Activated CD4-positive, alpha-beta T cell treated with anti-CD3 and anti-CD28 coated beads for 24 hours (primary cell): ENCODE data around the gene MPHOSPH9.

Source experiments
- DNase-seq, 2 donors: peaks; one replicate each; pipeline ENCODE4 v3.0.0-alpha.2; 2020; ENCODE audit warnings: low read depth in 2 of 2

The MPHOSPH9 gene, protein sequence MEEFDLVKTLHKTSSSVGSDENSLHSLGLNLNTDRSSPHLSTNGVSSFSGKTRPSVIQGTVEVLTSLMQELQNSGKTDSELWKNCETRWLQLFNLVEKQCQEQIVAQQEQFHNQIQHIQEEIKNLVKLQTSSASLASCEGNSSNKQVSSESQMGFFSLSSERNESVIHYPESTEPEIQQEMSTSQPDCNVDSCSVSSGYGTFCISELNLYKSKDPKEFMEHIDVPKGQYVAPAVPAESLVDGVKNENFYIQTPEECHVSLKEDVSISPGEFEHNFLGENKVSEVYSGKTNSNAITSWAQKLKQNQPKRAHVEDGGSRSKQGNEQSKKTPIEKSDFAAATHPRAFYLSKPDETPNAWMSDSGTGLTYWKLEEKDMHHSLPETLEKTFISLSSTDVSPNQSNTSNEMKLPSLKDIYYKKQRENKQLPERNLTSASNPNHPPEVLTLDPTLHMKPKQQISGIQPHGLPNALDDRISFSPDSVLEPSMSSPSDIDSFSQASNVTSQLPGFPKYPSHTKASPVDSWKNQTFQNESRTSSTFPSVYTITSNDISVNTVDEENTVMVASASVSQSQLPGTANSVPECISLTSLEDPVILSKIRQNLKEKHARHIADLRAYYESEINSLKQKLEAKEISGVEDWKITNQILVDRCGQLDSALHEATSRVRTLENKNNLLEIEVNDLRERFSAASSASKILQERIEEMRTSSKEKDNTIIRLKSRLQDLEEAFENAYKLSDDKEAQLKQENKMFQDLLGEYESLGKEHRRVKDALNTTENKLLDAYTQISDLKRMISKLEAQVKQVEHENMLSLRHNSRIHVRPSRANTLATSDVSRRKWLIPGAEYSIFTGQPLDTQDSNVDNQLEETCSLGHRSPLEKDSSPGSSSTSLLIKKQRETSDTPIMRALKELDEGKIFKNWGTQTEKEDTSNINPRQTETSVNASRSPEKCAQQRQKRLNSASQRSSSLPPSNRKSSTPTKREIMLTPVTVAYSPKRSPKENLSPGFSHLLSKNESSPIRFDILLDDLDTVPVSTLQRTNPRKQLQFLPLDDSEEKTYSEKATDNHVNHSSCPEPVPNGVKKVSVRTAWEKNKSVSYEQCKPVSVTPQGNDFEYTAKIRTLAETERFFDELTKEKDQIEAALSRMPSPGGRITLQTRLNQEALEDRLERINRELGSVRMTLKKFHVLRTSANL

DNA sequence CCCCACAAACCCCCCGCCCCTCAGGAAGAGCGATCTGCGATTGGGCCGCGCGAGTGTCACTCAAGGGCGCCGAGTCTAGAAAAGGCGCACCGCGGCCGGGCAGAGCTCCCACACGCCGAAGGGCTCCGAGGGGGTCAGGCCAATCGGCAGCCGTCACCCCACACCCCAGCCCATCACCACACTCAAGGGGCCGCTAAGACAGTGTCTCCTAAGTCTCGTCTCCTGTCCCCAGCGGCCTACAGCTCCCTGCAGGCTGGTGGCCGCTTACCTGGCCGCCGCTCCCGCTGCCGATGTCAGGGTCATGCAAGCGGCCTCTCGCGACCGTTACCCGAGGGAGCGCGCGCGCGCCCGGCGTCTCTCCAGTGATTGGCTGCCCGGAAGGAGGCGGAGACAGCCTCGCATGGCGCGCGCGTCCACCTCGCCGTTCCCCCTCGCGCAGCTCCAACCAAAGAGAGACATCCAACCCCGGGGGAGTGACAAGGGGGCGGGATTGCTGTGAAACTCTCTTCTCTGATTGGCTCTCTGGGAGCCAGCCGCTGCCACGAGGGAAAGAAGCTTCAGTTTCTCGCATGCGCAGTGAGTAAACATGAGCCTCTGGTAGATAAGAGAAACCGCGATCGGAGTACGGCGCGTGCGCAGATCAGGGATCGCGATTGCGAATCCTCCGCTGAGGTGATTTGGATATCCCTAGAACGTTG lies at the start of gene MPHOSPH9, which contains the start of gene MTRFR:
MPHOSPH9 (minus strand) TSS at position 335 of the 698 bp plus-strand sequence. CDS start 2,777 bp downstream, outside the sequence.
MTRFR (plus strand) TSS at position 630 of the 698 bp plus-strand sequence. CDS start 20,239 bp downstream, outside the sequence.
- DNase-seq = peak; percentile 95 to 96

DNA sequence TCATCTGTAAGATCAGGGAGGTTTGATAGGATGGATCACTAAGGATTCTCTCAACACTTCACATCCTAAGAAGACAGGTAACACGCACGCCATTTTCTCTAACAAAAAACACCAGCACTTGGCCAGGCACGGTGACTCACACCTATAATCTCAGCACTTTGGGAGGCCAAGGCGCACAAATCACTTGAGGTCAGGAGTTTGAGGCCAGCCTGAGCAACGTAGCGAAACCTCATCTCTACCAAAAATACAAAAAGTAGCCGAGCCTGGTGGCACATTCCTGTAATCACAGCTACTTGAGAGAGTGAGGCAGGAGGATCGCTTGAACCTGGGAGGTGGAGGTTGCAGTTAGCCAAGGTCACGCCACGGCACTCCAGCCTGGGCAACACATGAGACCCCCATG lies 49.2 kb upstream of the MPHOSPH9 start:
- DNase-seq = no peak

DNA sequence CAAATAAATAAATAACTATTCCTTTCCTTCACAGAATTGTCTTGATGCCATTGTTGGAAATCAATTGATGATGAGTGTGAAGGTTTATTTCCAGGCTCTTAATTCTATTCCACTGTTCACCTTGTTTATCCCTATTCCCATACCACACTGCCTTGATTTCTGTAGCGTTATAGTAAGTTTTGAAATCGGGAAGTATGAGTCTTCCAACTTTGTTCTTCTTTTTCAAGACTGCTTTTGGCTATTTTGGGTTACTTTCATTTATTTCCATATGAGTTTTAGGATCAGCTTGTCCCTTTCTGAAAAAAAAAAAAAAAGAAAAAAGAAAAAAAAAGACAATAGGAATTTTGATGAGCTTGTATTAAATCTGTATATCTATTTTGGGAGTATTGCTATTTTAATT lies 48.0 kb upstream of the MPHOSPH9 start:
- DNase-seq = no peak

DNA sequence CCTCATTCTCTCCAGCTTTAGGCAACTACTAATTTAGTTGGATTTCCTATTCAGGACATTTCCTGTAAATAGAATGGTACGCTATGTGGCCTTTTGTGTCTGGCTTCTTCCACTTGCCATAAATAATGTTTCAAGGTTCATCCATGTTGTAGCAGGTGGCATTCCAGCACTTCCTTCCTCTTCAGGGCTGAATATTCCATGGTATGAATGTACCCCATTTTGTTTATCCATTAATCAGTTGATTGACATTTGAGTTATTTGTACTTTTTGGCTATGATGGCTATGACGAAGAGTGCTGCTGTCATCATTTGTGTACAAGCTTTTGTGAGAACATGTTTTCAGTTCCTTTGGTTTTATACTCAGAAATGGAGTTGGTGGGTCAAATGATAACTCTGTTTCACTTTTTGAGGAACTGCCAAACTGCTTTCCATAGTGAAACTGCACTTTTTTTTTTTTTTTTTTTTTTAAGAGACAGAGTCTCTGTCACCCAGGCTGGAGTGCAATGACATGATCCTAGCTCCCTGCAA lies 45.2 kb upstream of the MPHOSPH9 start:
- no peak for DNase-seq

DNA sequence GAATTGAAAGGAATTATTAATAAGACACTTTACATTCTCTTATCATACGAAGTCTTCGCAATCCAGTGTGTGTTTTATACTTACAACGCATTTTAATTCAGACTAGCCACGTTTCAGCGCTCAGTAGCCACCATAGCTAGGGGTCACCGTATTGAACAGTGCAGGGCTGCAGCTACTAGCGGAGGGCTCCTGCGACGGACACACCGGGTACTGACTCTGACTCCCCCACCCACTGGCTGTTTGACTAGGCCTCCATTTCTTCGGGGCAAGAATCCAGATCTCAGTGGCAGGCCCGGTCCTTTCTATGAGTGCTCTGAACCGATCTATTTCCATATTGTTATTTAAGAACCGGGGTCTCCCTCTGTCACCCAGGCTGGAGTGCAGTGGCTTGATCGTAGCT lies 40.2 kb upstream of the MPHOSPH9 start:
- no peak for DNase-seq

DNA sequence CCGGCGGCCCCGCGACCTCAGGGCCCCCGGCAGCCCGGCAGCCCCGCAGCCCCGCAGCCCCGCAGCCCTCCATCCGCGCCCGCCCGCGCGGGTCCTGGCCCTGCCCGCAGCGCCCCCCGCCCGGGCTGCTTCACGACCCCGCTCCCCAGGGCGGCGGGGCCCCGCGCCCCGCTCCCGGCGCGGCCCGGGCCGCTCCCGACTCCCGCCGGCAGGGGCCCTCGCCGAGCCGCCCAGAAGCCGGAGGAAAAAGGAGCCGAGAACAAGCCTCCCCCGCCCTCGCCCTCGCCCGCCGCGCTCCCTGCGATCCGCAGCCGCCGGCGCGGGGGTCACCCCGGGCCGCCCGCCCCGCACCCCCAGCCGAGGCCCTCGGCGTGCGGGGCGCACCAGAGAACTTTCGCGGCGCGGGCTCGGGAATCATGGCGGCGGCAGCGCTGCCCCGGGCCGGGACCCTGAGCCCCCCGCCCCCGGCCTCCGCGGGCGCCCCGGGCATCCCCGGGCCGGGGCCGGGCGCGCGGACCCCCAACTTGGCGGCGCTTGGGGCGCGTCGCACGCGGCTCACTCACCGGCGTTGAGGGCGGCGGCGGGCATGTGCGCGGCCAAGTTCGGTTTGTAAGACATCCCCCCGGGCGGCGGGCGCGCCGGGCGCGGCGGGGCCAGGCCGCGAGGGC lies 38.2 kb upstream of the MPHOSPH9 start:
- DNase-seq = peak; percentile 56 to 63

DNA sequence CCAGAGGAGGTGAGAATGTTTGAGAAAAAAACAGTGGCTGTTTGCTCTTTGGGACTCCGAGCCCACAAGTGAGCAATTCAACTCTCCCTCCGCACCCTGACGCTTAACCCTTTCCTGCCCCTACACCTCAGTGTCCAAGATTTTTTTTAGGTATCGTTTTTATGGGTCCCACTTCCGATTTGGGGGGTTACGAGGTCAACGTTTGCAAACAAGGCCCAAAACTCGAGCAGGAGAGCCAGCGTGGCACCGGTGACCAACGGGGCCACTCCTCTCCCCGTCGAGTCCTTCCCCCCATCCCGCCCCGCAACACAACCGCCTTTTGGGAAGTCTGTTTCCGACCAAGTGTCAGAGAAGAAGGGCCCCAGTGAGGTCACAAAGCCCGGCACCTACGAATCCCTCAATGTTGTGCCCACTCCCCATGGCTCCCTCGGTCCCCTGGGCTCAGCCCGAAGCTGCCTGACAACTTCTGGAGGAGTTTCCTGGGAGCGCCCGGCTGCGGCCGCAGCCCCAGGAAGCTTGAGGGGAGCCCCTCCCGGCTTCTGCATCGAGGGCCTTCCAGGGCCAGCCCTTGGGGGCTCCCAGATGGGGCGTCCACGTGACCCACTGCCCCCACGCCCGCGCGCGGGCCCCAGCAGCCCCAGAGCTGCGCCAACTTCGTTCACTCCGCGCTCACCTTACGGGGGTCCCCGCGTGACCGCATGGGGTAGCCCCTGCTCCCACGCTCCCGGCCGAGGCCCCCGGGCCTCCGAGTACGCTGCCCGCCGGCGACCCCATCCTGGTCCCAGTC lies 37.5 kb upstream of the MPHOSPH9 start:
- DNase-seq = no peak

DNA sequence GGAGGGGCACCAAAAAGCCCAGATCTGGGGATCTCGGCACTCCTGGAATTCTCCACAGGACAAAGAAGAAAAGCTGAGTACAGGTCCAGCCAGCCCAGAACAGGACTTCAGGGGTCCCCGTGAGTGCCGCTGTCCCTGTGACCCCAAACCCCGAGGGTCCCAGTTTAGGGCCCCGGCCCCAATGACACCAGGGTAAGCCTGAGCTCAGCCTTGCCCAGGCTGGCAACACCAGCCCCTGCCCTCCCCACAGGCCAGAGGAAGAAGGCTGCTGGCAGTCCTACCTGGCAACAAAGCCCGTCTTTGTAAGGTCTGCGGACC lies 36.9 kb upstream of the MPHOSPH9 start:
- DNase-seq = no peak

DNA sequence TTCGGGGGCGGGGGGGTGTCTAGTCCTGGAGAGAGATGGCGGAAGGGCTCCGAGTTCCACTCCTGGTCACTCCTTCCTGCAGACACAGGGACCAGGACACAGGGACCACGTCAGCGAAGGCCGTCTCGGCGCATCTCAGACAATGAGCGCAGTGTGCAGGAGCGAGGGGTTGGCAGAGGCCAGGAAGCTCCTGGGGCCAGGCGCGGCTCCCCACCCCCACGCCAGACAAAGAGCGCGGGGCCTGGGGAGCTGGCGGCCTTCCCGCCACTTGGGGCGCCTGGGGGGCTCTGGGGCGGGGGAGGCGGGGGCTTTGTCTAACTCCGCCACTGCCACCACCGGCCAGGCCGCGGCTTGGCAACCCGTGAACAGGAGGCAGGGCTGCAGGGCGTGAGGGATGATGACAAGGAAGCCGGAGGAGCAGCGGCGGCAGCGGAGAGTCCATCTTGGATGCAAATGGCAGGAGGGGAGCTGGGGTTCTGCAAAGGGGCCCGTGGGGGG lies 36.5 kb upstream of the MPHOSPH9 start:
- peak in 1 of 2 donors; percentile 17 for DNase-seq

DNA sequence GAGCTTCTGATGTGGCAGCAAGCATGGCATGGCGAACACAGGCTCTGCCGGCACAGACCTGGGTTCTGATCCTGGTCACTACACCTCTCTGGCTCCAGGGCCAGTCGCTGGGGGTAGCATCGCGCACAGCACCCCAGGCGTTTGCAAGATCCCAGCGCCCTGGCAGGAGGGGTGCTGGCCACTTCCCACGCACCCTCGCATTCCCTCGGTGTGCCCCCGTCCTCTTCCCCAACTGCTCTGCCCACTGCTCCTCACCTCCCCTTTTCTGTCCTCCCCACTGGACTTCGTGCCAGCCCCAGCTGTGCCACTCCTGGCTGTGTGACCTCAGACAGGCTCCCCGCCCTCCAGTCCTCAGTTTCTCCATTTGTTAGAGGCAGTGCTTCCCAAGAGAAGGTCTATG lies 35.9 kb upstream of the MPHOSPH9 start:
- DNase-seq = no peak

DNA sequence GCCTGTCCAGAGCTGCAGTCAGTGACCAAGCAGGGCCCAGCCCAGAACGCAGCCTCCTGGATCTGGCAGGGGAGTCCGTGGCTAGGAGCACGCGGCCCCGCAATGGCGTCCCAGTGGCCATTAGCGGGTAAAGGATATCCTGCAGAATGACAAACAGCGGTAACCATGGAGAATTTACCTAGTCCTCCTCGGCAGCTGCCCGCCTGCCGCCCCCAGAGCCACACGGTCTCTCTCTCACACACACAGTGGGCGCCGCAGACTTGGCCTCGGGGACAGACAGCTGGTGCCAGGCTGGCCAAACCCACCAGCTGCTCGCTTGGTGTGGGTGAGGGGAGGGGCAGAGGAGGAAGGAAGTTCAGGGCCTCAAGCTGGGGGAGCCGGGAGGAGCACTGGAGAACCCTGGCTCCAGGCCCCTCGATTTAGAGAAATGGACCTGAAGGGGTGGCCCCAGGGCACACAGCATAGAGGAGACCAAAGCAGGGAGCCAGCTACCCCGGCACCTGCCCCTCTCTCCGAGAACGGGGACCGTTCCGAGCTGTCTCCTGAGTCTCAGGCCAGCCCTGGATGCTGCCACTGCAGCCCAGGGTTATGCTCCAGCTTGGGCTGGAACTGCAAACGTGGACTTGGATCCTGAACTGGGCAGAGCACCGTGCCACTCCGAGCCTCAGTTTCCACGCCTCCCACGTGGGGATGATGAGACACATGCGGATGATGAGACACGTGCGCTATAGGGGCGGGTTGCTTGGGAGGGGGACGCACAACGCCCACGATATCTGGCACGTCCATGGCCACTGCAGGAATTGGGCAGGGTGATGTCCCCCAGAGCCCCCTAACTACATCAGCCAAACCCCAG lies 35.3 kb upstream of the MPHOSPH9 start:
- no peak for DNase-seq

DNA sequence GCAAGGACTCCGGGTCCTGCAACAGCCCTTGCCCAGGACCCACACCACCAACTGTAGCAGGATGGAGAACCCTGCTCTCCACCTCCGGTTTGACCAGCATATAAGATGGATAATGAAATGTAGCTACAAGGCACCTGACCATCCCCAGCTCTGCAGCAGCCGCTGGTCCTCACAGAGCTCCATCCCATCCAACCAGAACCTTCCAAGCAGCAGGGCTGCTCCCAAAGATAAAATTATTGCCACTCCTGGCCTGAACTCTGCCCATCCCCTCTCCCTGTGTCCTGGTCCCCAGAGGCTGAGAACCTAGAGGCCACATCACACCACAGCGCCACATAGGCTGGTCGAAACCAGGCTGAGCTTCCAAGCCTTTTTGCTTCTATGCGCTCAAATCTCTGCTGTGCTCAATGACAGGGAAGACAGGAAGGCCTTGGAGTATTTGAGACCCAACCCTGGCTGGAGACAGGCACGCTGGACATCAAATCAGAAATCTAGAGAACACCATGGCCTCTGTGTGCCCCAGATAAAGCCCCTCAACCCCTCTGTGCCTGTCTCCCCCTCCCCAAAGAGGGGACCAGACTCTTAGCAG lies 34.5 kb upstream of the MPHOSPH9 start:
- DNase-seq = no peak

DNA sequence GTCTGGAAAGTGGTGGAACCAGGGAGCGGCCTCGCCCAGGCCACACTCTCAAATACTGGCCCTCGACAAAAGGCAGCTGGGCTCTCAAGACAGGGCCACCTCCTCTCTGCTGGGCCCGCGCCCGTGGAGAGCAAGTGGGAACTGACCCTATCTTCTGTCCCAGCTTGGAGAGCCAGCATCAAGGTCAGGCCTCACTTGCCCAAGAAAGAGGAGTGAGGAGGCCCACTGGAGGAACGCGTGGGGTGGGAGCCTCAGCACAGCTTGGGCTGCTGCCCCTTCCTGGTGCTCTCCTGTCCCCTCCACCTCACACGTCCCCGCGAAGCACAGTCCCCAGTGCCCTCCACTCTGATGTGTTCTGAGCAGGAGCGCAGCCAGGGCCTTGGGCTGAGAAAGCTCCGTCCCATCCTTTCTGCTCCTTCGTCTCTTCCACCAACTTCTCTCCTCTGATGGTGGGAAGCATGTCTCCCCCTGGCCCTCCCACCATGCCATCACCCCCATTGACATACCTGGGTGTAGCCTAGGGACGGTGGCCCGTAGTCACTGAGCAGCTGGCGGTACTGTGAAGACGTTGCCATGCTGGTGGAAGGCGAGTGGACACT lies 33.8 kb upstream of the MPHOSPH9 start:
- no peak for DNase-seq

DNA sequence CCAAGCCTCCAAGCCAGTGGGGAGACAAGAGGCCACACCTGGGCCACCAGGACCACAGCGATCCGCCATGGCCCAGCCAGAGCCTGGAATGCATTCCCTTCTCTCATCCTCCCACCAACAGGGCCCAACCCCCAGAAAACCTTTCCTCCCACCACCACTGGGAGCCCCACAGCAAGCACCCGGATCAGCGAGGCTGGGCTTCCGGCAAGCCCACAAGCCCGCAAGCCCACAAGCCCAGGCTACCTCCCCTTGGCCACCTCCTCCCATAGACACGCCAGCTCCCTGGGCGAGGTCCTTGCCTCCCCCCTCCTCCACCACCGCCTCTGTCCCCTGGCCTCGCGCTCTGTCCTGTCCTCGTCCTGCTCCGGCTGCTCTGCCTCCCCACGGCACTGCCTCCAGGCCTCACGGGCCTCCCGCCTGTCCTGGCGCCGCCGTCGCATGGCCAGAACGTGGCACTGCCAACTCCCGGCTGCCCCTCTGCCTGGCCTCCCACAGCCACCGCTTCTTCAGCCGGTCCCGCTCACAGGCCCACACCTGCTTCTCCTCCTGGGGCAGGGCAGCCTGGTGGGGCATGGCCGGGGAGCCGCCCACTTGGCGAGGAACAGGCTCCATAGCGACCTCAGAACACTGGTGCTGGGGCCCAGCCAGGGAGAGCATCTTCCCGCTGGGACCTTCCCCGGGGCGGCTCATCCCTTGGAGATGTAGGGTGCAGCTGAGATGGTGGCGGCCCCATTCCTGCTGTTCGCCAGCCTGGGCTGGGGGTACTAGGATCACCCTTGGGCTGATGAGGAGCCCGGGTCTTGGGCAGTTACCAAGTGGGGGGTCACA lies 33.1 kb upstream of the MPHOSPH9 start:
- DNase-seq = no peak

DNA sequence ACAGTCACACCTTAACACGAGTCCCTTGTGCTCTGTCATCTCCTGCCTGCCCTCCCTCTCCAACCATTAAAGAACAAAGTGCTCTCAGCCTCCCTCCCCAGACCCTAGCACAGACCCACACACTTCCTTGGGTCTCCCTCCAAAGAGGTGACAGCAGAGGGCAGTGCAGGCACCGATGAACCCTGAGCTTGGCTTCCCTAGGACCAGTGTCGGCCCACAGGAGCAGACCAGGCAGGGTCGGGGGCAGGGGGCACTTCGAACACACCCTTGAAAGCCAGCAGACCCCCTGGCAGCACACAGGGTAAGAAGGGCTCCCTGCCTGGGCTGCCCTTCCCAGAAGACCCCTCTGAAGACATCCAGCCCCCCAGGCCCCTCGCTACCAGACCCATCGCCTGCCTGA lies 31.7 kb upstream of the MPHOSPH9 start:
- no peak for DNase-seq

DNA sequence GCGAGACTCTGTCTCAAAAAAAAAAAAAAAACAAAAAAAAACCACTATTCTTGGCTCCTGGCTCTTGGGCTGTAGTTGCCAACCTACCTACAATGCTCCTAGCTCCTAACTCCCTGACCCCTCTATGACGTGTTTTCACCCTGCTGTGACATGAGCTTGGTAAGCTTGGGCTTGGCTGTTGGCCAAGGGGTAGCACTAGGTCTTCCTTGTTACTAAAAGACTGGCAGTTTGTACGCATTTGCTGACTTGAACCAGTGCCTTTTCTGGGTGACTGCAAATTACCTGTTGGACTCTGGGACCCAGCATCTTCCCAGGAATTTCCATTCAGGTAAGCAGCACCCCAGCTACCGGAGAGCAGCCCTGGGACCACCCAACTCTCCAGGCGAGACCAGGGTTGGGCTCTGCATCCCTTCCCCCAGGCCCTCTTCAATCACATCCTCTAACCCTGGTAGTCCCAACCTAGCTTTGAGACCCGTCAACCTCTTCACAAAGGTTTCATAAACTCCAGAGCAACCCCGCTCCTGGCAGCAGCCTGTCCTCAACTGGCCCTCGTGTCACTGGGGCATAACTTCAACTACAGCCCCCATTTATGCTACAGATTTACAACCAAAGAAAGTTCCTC lies 30.4 kb upstream of the MPHOSPH9 start:
- DNase-seq = no peak

DNA sequence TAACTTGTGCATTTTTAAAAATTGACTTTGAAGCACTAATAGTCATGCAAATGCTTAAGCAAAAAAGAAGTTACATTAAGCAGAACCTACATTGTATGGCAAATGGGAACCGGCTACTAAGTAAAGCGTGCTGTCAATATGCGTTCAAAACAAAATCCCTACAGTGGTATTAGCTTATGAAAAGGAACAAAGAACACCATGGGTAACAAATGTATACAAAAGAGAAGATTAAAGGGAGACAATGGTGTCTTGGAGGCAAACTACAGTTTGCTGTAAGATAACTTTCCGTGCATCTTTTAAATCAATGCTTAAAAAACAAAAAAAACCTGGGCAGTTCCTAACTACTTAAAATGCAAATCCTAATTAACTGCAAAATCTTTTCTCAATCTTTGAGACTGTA lies 28.3 kb upstream of the MPHOSPH9 start:
- DNase-seq = no peak
